ENCODE measurements around the gene ANGPTL2.

ANGPTL2 gene

DNA sequence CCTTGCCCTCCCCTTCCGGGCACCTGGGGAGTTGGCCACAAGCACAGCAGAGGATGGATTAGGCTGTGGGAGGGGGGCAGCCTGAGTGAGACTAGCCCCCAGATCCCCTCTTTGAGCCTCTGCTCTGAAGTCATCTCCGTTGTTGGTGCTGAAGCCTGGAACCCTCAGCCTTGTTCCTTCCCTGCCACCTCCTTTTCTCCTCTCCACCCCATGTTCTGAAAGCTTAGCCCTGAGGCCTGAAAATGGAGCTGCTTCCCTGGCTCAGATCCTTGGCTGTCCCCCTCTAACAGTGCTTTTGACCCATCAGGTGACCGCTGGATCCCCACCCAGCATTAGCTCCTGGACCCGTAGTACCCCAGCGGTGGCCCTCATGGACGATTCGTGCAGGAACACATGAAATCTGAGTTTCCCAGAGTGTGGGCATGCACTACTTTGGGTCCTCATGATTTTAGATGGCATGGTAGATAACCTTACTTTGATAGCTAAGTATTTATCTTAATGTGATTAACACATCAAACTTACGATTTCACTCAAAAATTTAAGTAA lies 21.6 kb upstream of the ANGPTL2 start:
- H3K4me1 ChIP-seq (ENCODE audit: insufficient read depth, low read length, severe bottlenecking), result no peaks in the 10 kb centered on the region
- TF ChIP-seq EZH2 (IDR thresholded peaks at IDR 0.05; ENCODE audit: borderline replicate concordance, low read length), result no peak
- TF ChIP-seq, protein P1, sequence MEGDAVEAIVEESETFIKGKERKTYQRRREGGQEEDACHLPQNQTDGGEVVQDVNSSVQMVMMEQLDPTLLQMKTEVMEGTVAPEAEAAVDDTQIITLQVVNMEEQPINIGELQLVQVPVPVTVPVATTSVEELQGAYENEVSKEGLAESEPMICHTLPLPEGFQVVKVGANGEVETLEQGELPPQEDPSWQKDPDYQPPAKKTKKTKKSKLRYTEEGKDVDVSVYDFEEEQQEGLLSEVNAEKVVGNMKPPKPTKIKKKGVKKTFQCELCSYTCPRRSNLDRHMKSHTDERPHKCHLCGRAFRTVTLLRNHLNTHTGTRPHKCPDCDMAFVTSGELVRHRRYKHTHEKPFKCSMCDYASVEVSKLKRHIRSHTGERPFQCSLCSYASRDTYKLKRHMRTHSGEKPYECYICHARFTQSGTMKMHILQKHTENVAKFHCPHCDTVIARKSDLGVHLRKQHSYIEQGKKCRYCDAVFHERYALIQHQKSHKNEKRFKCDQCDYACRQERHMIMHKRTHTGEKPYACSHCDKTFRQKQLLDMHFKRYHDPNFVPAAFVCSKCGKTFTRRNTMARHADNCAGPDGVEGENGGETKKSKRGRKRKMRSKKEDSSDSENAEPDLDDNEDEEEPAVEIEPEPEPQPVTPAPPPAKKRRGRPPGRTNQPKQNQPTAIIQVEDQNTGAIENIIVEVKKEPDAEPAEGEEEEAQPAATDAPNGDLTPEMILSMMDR (IDR thresholded peaks at IDR 0.05; ENCODE audit: low read length), result no peak
- no peaks in the 10 kb centered on the region for H3K79me2 ChIP-seq (ENCODE audit: insufficient read depth, low read length)
- H4K20me1 ChIP-seq (ENCODE audit: insufficient read depth, low read length), result no peaks in the 10 kb centered on the region
- no peak overlapping the region for H3K9ac ChIP-seq (ENCODE audit: low read length)
- no peaks in the 10 kb centered on the region for H3K9me3 ChIP-seq (ENCODE audit: low read length)
- H3K36me3 ChIP-seq (ENCODE audit: insufficient read depth, low read length), result no peaks in the 10 kb centered on the region
- H3K9me2 ChIP-seq (ENCODE audit: low read depth, low read length), result no peaks in the 10 kb centered on the region
- no peak overlapping the region for H2AFZ ChIP-seq (ENCODE audit: low read length)
- no peak overlapping the region for H3K4me3 ChIP-seq (ENCODE audit: low read depth, low read length, poor library complexity, severe bottlenecking)
- no peak overlapping the region for H3K27ac ChIP-seq (ENCODE audit: low read depth, low read length, poor library complexity, severe bottlenecking)
- H3K4me2 ChIP-seq (ENCODE audit: low read length), result no peak overlapping the region
- no peaks in the 10 kb centered on the region for H3F3A ChIP-seq (ENCODE audit: insufficient read depth, low read length)
- H3K27me3 ChIP-seq (ENCODE audit: insufficient read depth, low read length), result no peaks in the 10 kb centered on the region

DNA sequence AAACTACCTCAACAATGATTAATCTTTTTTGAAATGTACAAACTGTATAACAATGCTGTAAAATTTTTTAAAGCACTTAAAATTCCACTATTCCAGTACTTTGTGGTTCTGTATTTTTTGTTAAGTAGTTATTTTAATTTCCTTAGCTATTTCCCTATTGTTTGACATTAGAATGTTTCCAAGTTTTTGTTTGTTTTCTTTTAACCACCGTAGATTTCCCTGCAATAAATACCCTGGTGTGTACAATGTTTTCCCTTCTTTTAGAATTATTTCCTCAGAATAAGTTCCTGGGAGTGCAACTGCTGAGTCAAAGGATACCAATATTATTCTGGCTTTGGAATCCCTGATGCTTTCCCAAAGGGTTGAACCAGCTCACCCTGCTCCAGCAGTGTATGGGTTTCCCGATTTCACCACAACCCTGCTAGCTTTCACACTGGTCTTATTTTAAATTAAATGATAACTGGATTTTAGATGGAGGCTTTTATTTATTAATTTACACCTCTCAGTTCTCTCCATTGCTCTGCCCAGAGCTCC lies 20.6 kb upstream of the ANGPTL2 start:
- Histone ChIP-seq H3K9ac (ENCODE audit: low read length) (no peak overlapping the region), H3K36me3 (ENCODE audit: insufficient read depth, low read length) (no peaks in the 10 kb centered on the region), H3K79me2 (ENCODE audit: insufficient read depth, low read length) (no peaks in the 10 kb centered on the region), H4K20me1 (ENCODE audit: insufficient read depth, low read length) (no peaks in the 10 kb centered on the region), H3K4me1 (ENCODE audit: insufficient read depth, low read length, severe bottlenecking) (no peaks in the 10 kb centered on the region), H3F3A (ENCODE audit: insufficient read depth, low read length) (no peaks in the 10 kb centered on the region), H3K27me3 (ENCODE audit: insufficient read depth, low read length) (no peaks in the 10 kb centered on the region), H3K9me3 (ENCODE audit: low read length) (no peaks in the 10 kb centered on the region), H3K27ac (ENCODE audit: low read depth, low read length, poor library complexity, severe bottlenecking) (no peak overlapping the region), H2AFZ (ENCODE audit: low read length) (no peak overlapping the region), H3K4me3 (ENCODE audit: low read depth, low read length, poor library complexity, severe bottlenecking) (no peak overlapping the region), H3K9me2 (ENCODE audit: low read depth, low read length) (no peaks in the 10 kb centered on the region), H3K4me2 (ENCODE audit: low read length) (no peak overlapping the region)
- no peak for TF ChIP-seq EZH2 (IDR thresholded peaks at IDR 0.05; ENCODE audit: borderline replicate concordance, low read length)
- TF ChIP-seq, protein P1 (IDR thresholded peaks at IDR 0.05; ENCODE audit: low read length), result no peak

DNA sequence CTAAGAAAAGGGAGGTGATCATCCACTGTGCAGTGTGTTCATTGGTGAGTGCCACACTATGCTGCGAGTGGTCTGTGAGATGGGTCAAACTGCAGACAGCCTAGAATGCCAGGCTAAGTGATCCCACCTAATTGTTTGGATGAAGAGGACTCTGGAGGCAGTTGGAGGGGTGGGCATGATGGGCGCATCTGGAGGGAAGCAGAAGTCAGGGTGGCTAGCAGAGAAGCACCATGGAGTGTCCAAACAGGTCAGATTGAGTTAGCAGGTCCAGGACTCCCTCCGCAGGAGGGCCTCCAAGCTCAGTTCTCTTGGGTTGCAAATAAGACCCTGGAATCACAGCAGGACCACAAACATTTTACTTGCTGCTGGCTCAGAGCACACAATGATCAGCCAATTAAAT lies 19.9 kb upstream of the ANGPTL2 start:
- Histone ChIP-seq H3K9me3 (ENCODE audit: low read length) (no peaks in the 10 kb centered on the region), H3K9me2 (ENCODE audit: low read depth, low read length) (no peaks in the 10 kb centered on the region), H3F3A (ENCODE audit: insufficient read depth, low read length) (no peaks in the 10 kb centered on the region), H3K4me1 (ENCODE audit: insufficient read depth, low read length, severe bottlenecking) (no peaks in the 10 kb centered on the region), H3K9ac (ENCODE audit: low read length) (no peak overlapping the region), H3K27me3 (ENCODE audit: insufficient read depth, low read length) (no peaks in the 10 kb centered on the region), H3K79me2 (ENCODE audit: insufficient read depth, low read length) (no peaks in the 10 kb centered on the region), H3K36me3 (ENCODE audit: insufficient read depth, low read length) (no peaks in the 10 kb centered on the region), H3K4me2 (ENCODE audit: low read length) (no peak overlapping the region), H2AFZ (ENCODE audit: low read length) (no peak overlapping the region), H3K27ac (ENCODE audit: low read depth, low read length, poor library complexity, severe bottlenecking) (no peak overlapping the region), H3K4me3 (ENCODE audit: low read depth, low read length, poor library complexity, severe bottlenecking) (no peak overlapping the region), H4K20me1 (ENCODE audit: insufficient read depth, low read length) (no peaks in the 10 kb centered on the region)
- no peak for TF ChIP-seq EZH2 (IDR thresholded peaks at IDR 0.05; ENCODE audit: borderline replicate concordance, low read length)
- TF ChIP-seq, protein P1 (IDR thresholded peaks at IDR 0.05; ENCODE audit: low read length), result no peak
